ENCODE data around the gene CHMP1A. TPM values are rescaled to one million over a fixed set of nuclear protein-coding genes. Genes with fewer than 3 reads are reported as not detected.

CHMP1A gene
- total RNA-seq, 1 donor from 2014 or later, result 106 TPM

DNA sequence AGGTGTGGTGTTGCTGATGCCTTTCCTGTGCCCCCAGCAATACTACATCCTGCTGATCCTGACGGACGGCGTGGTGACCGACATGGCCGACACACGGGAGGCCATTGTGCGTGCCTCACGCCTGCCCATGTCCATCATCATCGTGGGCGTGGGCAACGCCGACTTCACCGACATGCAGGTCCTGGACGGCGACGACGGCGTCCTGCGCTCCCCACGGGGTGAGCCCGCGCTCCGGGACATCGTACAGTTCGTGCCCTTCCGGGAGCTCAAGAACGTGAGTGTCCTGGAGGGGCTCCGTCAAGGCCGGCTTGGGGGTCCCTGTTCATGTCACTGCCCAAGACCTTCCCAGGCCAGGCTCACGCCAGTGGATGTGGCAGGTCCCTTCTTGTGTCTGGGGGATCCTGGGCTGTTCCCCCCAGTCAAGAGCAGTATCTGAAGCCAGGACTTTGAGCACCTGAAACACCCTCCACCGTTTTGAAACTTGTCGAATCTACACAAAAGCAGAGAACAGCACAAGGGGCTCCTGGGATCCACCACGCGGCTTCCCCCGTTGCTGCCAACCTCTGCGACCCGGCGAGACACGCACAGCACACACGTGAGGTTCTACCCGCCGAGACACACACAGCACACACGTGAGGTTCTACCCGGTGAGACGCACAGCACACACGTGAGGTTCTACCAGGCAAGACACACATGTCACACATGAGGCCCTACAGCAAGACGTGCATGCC, 62.0 kb downstream of the CHMP1A start:
- Mint-ChIP-seq H3K36me3 (no peaks in the 10 kb centered on the region), H3K27me3 (ENCODE audit: low read depth) (no peaks in the 10 kb centered on the region), H3K9me3 (no peaks in the 10 kb centered on the region), H3K4me3 (no peak overlapping the region), H3K4me1 (no peaks in the 10 kb centered on the region), H3K27ac (no peak overlapping the region)
- TF ChIP-seq, protein P1, sequence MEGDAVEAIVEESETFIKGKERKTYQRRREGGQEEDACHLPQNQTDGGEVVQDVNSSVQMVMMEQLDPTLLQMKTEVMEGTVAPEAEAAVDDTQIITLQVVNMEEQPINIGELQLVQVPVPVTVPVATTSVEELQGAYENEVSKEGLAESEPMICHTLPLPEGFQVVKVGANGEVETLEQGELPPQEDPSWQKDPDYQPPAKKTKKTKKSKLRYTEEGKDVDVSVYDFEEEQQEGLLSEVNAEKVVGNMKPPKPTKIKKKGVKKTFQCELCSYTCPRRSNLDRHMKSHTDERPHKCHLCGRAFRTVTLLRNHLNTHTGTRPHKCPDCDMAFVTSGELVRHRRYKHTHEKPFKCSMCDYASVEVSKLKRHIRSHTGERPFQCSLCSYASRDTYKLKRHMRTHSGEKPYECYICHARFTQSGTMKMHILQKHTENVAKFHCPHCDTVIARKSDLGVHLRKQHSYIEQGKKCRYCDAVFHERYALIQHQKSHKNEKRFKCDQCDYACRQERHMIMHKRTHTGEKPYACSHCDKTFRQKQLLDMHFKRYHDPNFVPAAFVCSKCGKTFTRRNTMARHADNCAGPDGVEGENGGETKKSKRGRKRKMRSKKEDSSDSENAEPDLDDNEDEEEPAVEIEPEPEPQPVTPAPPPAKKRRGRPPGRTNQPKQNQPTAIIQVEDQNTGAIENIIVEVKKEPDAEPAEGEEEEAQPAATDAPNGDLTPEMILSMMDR (IDR thresholded peaks at IDR 0.05; ENCODE audit: unreplicated experiment), result no peak
- DNase-seq (ENCODE audit: low spot score in 2 of 2, unreplicated experiment in 2 of 2), result no peak

Other genes with a start within 250 kb of the CHMP1A start
- 230 to 247 TPM (median 233 TPM) in 3 replicates for gene ANKRD11, start 167.1 kb downstream of the CHMP1A start, total RNA-seq
- 186 to 199 TPM (median 187 TPM) in 3 replicates for gene SPG7, start 149.3 kb downstream of the CHMP1A start, total RNA-seq
- 2,065 to 2,192 TPM (median 2,184 TPM) in 3 replicates for gene RPL13, start 97.0 kb downstream of the CHMP1A start, total RNA-seq
- gene CPNE7, start 82.0 kb downstream of the CHMP1A start, total RNA-seq, result 1.2 to 1.7 TPM (median 1.2 TPM) in 3 replicates
- 0.36 to 0.47 TPM (median 0.38 TPM) in 3 replicates for gene DPEP1, start 44.1 kb downstream of the CHMP1A start, total RNA-seq
- 13.5 to 14.7 TPM (median 14.4 TPM) in 3 replicates for gene SPATA33, start 128 bp upstream of the CHMP1A start, total RNA-seq
- gene CDK10, start 29.0 kb upstream of the CHMP1A start, total RNA-seq, result 115 to 130 TPM (median 122 TPM) in 3 replicates
- gene SPATA2L, start 44.0 kb upstream of the CHMP1A start, total RNA-seq, result 7.5 to 9.5 TPM (median 8.8 TPM) in 3 replicates
- 17.1 to 18.3 TPM (median 17.5 TPM) in 3 replicates for gene VPS9D1, start 63.2 kb upstream of the CHMP1A start, total RNA-seq
- 35.0 to 42.2 TPM (median 39.3 TPM) in 3 replicates for gene ZNF276, start 63.8 kb upstream of the CHMP1A start, total RNA-seq
- gene FANCA, start 158.9 kb upstream of the CHMP1A start, total RNA-seq, result 37.3 to 50.8 TPM (median 46.2 TPM) in 3 replicates
- 4.9 to 6.8 TPM (median 5.5 TPM) in 3 replicates for gene SPIRE2, start 170.8 kb upstream of the CHMP1A start, total RNA-seq
- 304 to 323 TPM (median 313 TPM) in 3 replicates for gene TCF25, start 215.9 kb upstream of the CHMP1A start, total RNA-seq

Data from mesothelial cell of epicardium (in vitro differentiated cells).